HEK293T (cell line): ENCODE results near the gene CDK5RAP2.

Experiments used
- BHLHE40 ChIP-seq: fragments of 450-650 bp; IDR thresholded peaks from 2 replicates; pipeline ENCODE4 v1.6.1; 2016; ENCODE audit warnings: mild to moderate bottlenecking, moderate library complexity, borderline replicate concordance
- CTBP1 ChIP-seq: fragments of 450-650 bp; IDR thresholded peaks from 2 replicates; pipeline ENCODE4 v1.6.1; 2016; ENCODE audit warnings: borderline replicate concordance
- FOXA1 ChIP-seq: fragments of 450-650 bp; IDR thresholded peaks from 2 replicates; pipeline ENCODE4 v1.6.1; 2016; ENCODE audit warnings: mild to moderate bottlenecking
- FOXM1 ChIP-seq: fragments of 450-650 bp; IDR thresholded peaks from 2 replicates; pipeline ENCODE4 v1.6.1; 2017; ENCODE audit warnings: mild to moderate bottlenecking, borderline replicate concordance
- PKNOX1 ChIP-seq: fragments of 450-650 bp; IDR thresholded peaks from 2 replicates; pipeline ENCODE4 v1.6.1; 2016
- TARDBP ChIP-seq: fragments of 450-650 bp; IDR thresholded peaks from 2 replicates; pipeline ENCODE4 v1.6.1; 2016
- ZNF384 ChIP-seq: fragments of 450-650 bp; IDR thresholded peaks from 2 replicates; pipeline ENCODE4 v1.6.1; 2016

DNA sequence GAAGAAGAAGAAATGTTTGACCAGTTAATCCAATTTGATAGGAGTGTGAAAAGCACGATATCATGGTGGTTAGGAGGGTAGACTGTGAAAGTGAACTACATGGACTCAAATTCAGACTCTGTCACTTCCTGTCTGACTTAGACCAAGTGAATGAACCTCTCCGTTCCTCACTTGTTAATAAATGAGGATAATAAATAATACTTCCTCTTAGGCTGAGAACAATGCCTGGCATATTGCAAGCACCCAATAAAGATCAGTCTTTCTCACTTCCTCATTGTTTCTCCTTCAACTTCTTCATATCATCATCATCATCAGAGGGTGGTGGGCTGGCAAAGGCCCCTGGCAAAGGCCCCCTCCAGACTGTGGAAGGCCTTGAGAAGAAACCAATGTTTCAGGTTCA, 148.7 kb downstream of the CDK5RAP2 start:
- TF ChIP-seq FOXM1, result no peak
- no peak for TF ChIP-seq ZNF384
- TF ChIP-seq BHLHE40, result no peak
- TF ChIP-seq TARDBP, result no peak
- no peak for TF ChIP-seq FOXA1
- TF ChIP-seq PKNOX1, result no peak
- TF ChIP-seq CTBP1, result no peak
